ENCODE measurements around the gene PPARG. TPM values are rescaled to one million over a fixed set of nuclear protein-coding genes. Genes with fewer than 3 reads are reported as not detected.

PPARG gene
- total RNA-seq, 1 experiment from 2014 or later, result 61.5 TPM

- Histone ChIP-seq H3K9me3 (ENCODE audit: insufficient read depth, low read depth) (no peaks in the 10 kb centered on the region), H3K27me3 (ENCODE audit: insufficient read depth, low read depth) (no peaks in the 10 kb centered on the region), H3K4me2 (no peak overlapping the region), H3K9me2 (ENCODE audit: insufficient read depth) (no peaks in the 10 kb centered on the region), H3K4me1 (replicated peaks; ENCODE audit: insufficient read depth) (peaks cover 33% of the 10 kb centered on the region), H2AFZ (no peak overlapping the region), H3K27ac (no peak overlapping the region), H3K79me2 (ENCODE audit: low read depth) (peaks cover 84% of the 10 kb centered on the region), H3K36me3 (ENCODE audit: low read depth) (peaks cover 62% of the 10 kb centered on the region), H4K20me1 (ENCODE audit: insufficient read depth) (no peaks in the 10 kb centered on the region), H3F3A (ENCODE audit: insufficient read depth, low read depth) (peaks cover 58% of the 10 kb centered on the region), H3K4me3 (no peak overlapping the region)
- intact Hi-C loops (cut with micrococcal nuclease; ENCODE audit: unreplicated experiment), result loop anchor here (10.0 kb wide), 1 partner anchor 46 kb away; no protein-coding TSS in a partner anchor
- BruUV-seq (replicated peaks), result no TSS peak
- ChIA-PET CTCF (interaction anchor here (0.7 kb wide), 1 partner anchor 139 kb away, joined by 3 read pairs; no protein-coding TSS in a partner anchor), POLR2A (ENCODE audit: unreplicated experiment) (no interaction called here)
- TF ChIP-seq CTCF (conservative IDR thresholded peaks at IDR 0.05) (no peak), EZH2 (IDR thresholded peaks at IDR 0.05; ENCODE audit: low read depth) (no peak)
- DNase-seq, result no peak
These were observed 51.6 kb downstream of the PPARG start for GRCh38 chr3:12340506-12340905.

GRCh38 chr3:12342151-12342550 is 53.3 kb downstream of the PPARG start:
- no peak for DNase-seq
- peaks cover 45% of the 10 kb centered on the region for H3K4me1 ChIP-seq (replicated peaks; ENCODE audit: insufficient read depth)
- no peak overlapping the region for H3K4me2 ChIP-seq
- peaks cover 82% of the 10 kb centered on the region for H3K79me2 ChIP-seq (ENCODE audit: low read depth)
- H3K36me3 ChIP-seq (ENCODE audit: low read depth), result peaks cover 57% of the 10 kb centered on the region
- ChIA-PET POLR2A (ENCODE audit: unreplicated experiment) (no interaction called here), CTCF (no interaction called here)
- H3K9me3 ChIP-seq (ENCODE audit: insufficient read depth, low read depth), result no peaks in the 10 kb centered on the region
- H3K9me2 ChIP-seq (ENCODE audit: insufficient read depth), result no peaks in the 10 kb centered on the region
- H3F3A ChIP-seq (ENCODE audit: insufficient read depth, low read depth), result peaks cover 63% of the 10 kb centered on the region
- no TSS peak for BruUV-seq (replicated peaks)
- H3K4me3 ChIP-seq, result no peak overlapping the region
- H3K27ac ChIP-seq, result 0 out of 2 replicates have a peak overlapping the region, but pooled peaks have one; percentile 9
- H3K27me3 ChIP-seq (ENCODE audit: insufficient read depth, low read depth), result no peaks in the 10 kb centered on the region
- TF ChIP-seq CTCF (conservative IDR thresholded peaks at IDR 0.05) (no peak), EZH2 (IDR thresholded peaks at IDR 0.05; ENCODE audit: low read depth) (no peak)
- no peaks in the 10 kb centered on the region for H4K20me1 ChIP-seq (ENCODE audit: insufficient read depth)
- no peak overlapping the region for H2AFZ ChIP-seq
- intact Hi-C loops (cut with micrococcal nuclease; ENCODE audit: unreplicated experiment), result loop anchor here (10.0 kb wide), 1 partner anchor 47 kb away; no protein-coding TSS in a partner anchor

GRCh38 chr3:12343047-12343501 is 54.2 kb downstream of the PPARG start:
- Histone ChIP-seq H3K27ac (peak overlapping the region; percentile 38), H3K9me3 (ENCODE audit: insufficient read depth, low read depth) (no peaks in the 10 kb centered on the region), H4K20me1 (ENCODE audit: insufficient read depth) (no peaks in the 10 kb centered on the region; the same call in 1 of the 2 replicates), H3K4me3 (no peak overlapping the region), H3K36me3 (ENCODE audit: low read depth) (peaks cover 52% of the 10 kb centered on the region), H2AFZ (no peak overlapping the region), H3K4me2 (no peak overlapping the region), H3K79me2 (ENCODE audit: low read depth) (peaks cover 81% of the 10 kb centered on the region), H3K4me1 (replicated peaks; ENCODE audit: insufficient read depth) (peaks cover 45% of the 10 kb centered on the region), H3K9me2 (ENCODE audit: insufficient read depth) (no peaks in the 10 kb centered on the region; the same call in 1 of the 2 replicates), H3F3A (ENCODE audit: insufficient read depth, low read depth) (peaks cover 65% of the 10 kb centered on the region), H3K27me3 (ENCODE audit: insufficient read depth, low read depth) (no peaks in the 10 kb centered on the region)
- CTCF ChIA-PET, result no interaction called here
- BruUV-seq (replicated peaks), result no TSS peak
- intact Hi-C loops (cut with micrococcal nuclease; ENCODE audit: unreplicated experiment), result loop anchor here (10.0 kb wide), 1 partner anchor 48 kb away; no protein-coding TSS in a partner anchor
- POLR2A ChIA-PET (ENCODE audit: unreplicated experiment), result interaction anchor here (0.6 kb wide), 1 partner anchor 29 kb away, joined by 8 read pairs; no protein-coding TSS in a partner anchor
- no peak for TF ChIP-seq CTCF (conservative IDR thresholded peaks at IDR 0.05)
- no peak for TF ChIP-seq EZH2 (IDR thresholded peaks at IDR 0.05; ENCODE audit: low read depth)
- DNase-seq, result no peak
